Calu3 (cell line): ENCODE data around the gene KCNE2. TPM values are rescaled to one million over a fixed set of nuclear protein-coding genes. Genes with fewer than 3 reads are reported as not detected.

Experiments
- BruUV-seq: library from RNA; stranded (reverse); fragments of 400-500 nt; replicated peaks from 2 replicates; lab custom pipeline; 2021; lab: Mats Ljungman, UMichigan
- CTCF ChIA-PET: fragments of 300-600 bp; sonication (Branson Sonifier 250); formaldehyde crosslinking; loops from one replicate; lab custom pipeline; 2022; ENCODE audit warnings: antibody characterized with exemption; lab: Charles Lee
- DNase-seq: peaks from one replicate; pipeline ENCODE4 v3.0.0; 2022
- H3K27ac Mint-ChIP-seq: one replicate; pipeline ENCODE4 v1.8.0; 2022; ENCODE audit warnings: mixed read lengths; ENCODE audit not compliant: unreplicated experiment
- H3K27me3 Mint-ChIP-seq: one replicate; pipeline ENCODE4 v1.8.0; 2022; ENCODE audit warnings: mixed read lengths; ENCODE audit not compliant: unreplicated experiment
- H3K36me3 Mint-ChIP-seq: one replicate; pipeline ENCODE4 v1.8.0; 2022; ENCODE audit warnings: mild to moderate bottlenecking, moderate library complexity, mixed read lengths; ENCODE audit not compliant: insufficient read depth, unreplicated experiment
- H3K4me1 Mint-ChIP-seq: one replicate; pipeline ENCODE4 v1.8.0; 2022; ENCODE audit warnings: mild to moderate bottlenecking, low read depth, mixed read lengths; ENCODE audit not compliant: unreplicated experiment
- H3K4me3 Mint-ChIP-seq: one replicate; pipeline ENCODE4 v1.8.0; 2022; ENCODE audit warnings: mild to moderate bottlenecking, low read depth, moderate library complexity, mixed read lengths; ENCODE audit not compliant: unreplicated experiment
- H3K9me3 Mint-ChIP-seq: one replicate; pipeline ENCODE4 v1.8.0; 2022; ENCODE audit warnings: low read depth, mixed read lengths; ENCODE audit not compliant: unreplicated experiment
- CTCF ChIP-seq: fragments of 200-600 bp; IDR thresholded peaks from one replicate; pipeline ENCODE4 v1.8.0; 2022; ENCODE audit warnings: antibody characterized with exemption; ENCODE audit not compliant: unreplicated experiment
- intact Hi-C: fragments of 100-400 bp; cut with micrococcal nuclease; formaldehyde crosslinking; loops from one replicate; pipeline ENCODE4 v1.10.0; 2022; ENCODE audit not compliant: unreplicated experiment
- total RNA-seq: library from RNA; stranded (reverse); gene quantifications from 2 replicates; pipeline ENCODE4 v1.2.3, GENCODE V29; 2022

Gene KCNE2
- total RNA-seq, 1 experiment from 2014 or later = not detected

- CTCF ChIA-PET = no interaction called here
- Mint-ChIP-seq H3K27me3 (peaks cover 17% of the 10 kb centered on the region), H3K4me3 (no peak overlapping the region), H3K27ac (no peak overlapping the region), H3K9me3 (no peaks in the 10 kb centered on the region), H3K4me1 (no peaks in the 10 kb centered on the region), H3K36me3 (peaks cover 4% of the 10 kb centered on the region)
- intact Hi-C loops = no loop called here
- DNase-seq = no peak
- BruUV-seq = no TSS peak
- no peak for TF ChIP-seq CTCF
Observed at GRCh38 chr21:34344584-34344983, 19.2 kb upstream of the KCNE2 start.

- CTCF ChIA-PET = no interaction called here
- no TSS peak for BruUV-seq
- Mint-ChIP-seq H3K4me1 (no peaks in the 10 kb centered on the region), H3K36me3 (peaks cover 4% of the 10 kb centered on the region), H3K27me3 (peaks cover 17% of the 10 kb centered on the region), H3K9me3 (no peaks in the 10 kb centered on the region), H3K27ac (no peak overlapping the region), H3K4me3 (no peak overlapping the region)
- DNase-seq = no peak
- intact Hi-C loops = no loop called here
- TF ChIP-seq CTCF = no peak
Observed at GRCh38 chr21:34345091-34345871, 18.5 kb upstream of the KCNE2 start.

GRCh38 chr21:34345892-34346291, 17.9 kb upstream of the KCNE2 start:
- Mint-ChIP-seq H3K4me1 (no peaks in the 10 kb centered on the region), H3K27ac (no peak overlapping the region), H3K27me3 (peaks cover 17% of the 10 kb centered on the region), H3K9me3 (no peaks in the 10 kb centered on the region), H3K4me3 (no peak overlapping the region), H3K36me3 (peaks cover 4% of the 10 kb centered on the region)
- CTCF ChIA-PET = no interaction called here
- no peak for TF ChIP-seq CTCF
- BruUV-seq = no TSS peak
- intact Hi-C loops = loop anchor here (2.0 kb wide), 1 partner anchor 421 kb away; no protein-coding TSS in a partner anchor
- no peak for DNase-seq

GRCh38 chr21:34348890-34349519, 14.8 kb upstream of the KCNE2 start:
- Mint-ChIP-seq H3K27ac (no peak overlapping the region), H3K4me3 (no peak overlapping the region), H3K36me3 (peaks cover 4% of the 10 kb centered on the region), H3K9me3 (no peaks in the 10 kb centered on the region), H3K4me1 (no peaks in the 10 kb centered on the region), H3K27me3 (peaks cover 24% of the 10 kb centered on the region)
- DNase-seq = no peak
- no peak for TF ChIP-seq CTCF
- intact Hi-C loops = no loop called here
- CTCF ChIA-PET = no interaction called here
- no TSS peak for BruUV-seq
